GM12872 (cell line): ENCODE data around the gene CATSPERZ.

Experiments used
- CTCF ChIP-seq: IDR thresholded peaks from 3 replicates; pipeline ENCODE4 v1.5.1; 2011; ENCODE audit warnings: low read depth, mild to moderate bottlenecking, low read length, moderate library complexity; ENCODE audit not compliant: insufficient read depth

Gene CATSPERZ

GRCh38 chr11:64313491-64314145 lies 13.5 kb downstream of the CATSPERZ start:
- TF ChIP-seq CTCF, result no peak

GRCh38 chr11:64314146-64314804 lies 14.1 kb downstream of the CATSPERZ start:
- TF ChIP-seq CTCF, result peak; percentile 30; the same call in 1 of the 3 replicates

GRCh38 chr11:64314805-64315561 lies 14.8 kb downstream of the CATSPERZ start:
- no peak for TF ChIP-seq CTCF

- peak; percentile 35 for TF ChIP-seq CTCF
Observed at GRCh38 chr11:64316672-64317324, 16.6 kb downstream of the CATSPERZ start.

GRCh38 chr11:64317325-64317960 lies 17.3 kb downstream of the CATSPERZ start, which contains the start of gene TRMT112:
TSS of gene TRMT112 (minus strand) at chr11:64317559. CDS start at chr11:64317526, 33 bp downstream.
- TF ChIP-seq CTCF, result no peak

GRCh38 chr11:64317961-64318765 lies 18.0 kb downstream of the CATSPERZ start, which contains the start of gene PRDX5:
TSS of gene PRDX5 (plus strand) at chr11:64318121. CDS start at chr11:64318216, 95 bp downstream.
- TF ChIP-seq CTCF, result peak; percentile 47
